Loucy (cell line): ENCODE results near the gene LTBP1.

Source experiments
- H2AFZ ChIP-seq: fragments of 200-600 bp; sonication (generic); 2 replicates; pipeline ENCODE4 v1.6.0; 2016; ENCODE audit warnings: antibody characterized with exemption, mild to moderate bottlenecking, low read length, moderate library complexity
- H3F3A ChIP-seq: fragments of 200-600 bp; 2 replicates; pipeline ENCODE4 v1.6.0; 2016; ENCODE audit warnings: antibody characterized with exemption, low read depth, mild to moderate bottlenecking
- H3K27me3 ChIP-seq: fragments of 200-600 bp; sonication (generic); 2 replicates; pipeline ENCODE4 v1.6.1; 2014; ENCODE audit warnings: low read length, mild to moderate bottlenecking; ENCODE audit not compliant: insufficient read depth, poor library complexity, severe bottlenecking
- H3K36me3 ChIP-seq: fragments of 200-600 bp; sonication (generic); 2 replicates; pipeline ENCODE4 v1.6.1; 2016; ENCODE audit warnings: low read length; ENCODE audit not compliant: insufficient read depth
- H3K4me1 ChIP-seq: fragments of 200-600 bp; sonication (generic); 2 replicates; pipeline ENCODE4 v1.5.1; 2014; ENCODE audit warnings: low read length, mild to moderate bottlenecking; ENCODE audit not compliant: insufficient read depth, poor library complexity, severe bottlenecking
- H3K4me2 ChIP-seq: fragments of 200-600 bp; sonication (generic); 2 replicates; pipeline ENCODE4 v1.6.0; 2014; ENCODE audit warnings: antibody characterized with exemption, low read length, low read depth, mild to moderate bottlenecking; ENCODE audit not compliant: poor library complexity, severe bottlenecking
- H3K4me3 ChIP-seq: fragments of 200-600 bp; sonication (generic); 2 replicates; pipeline ENCODE4 v1.5.1; 2014; ENCODE audit warnings: low read length, mild to moderate bottlenecking, mixed read lengths; ENCODE audit not compliant: poor library complexity, severe bottlenecking
- H3K79me2 ChIP-seq: fragments of 200-600 bp; sonication (generic); 2 replicates; pipeline ENCODE4 v1.6.1; 2014; ENCODE audit warnings: low read length; ENCODE audit not compliant: insufficient read depth
- H3K9ac ChIP-seq: fragments of 200-600 bp; sonication (generic); 2 replicates; pipeline ENCODE4 v1.6.0; 2014; ENCODE audit warnings: mild to moderate bottlenecking, low read depth, low read length, moderate library complexity; ENCODE audit not compliant: poor library complexity, severe bottlenecking
- H3K9me2 ChIP-seq: fragments of 200-600 bp; sonication (generic); replicated peaks from 2 replicates; pipeline ENCODE4 v1.6.1; 2016; ENCODE audit warnings: low read depth, low read length, mixed read lengths
- H3K9me3 ChIP-seq: fragments of 200-600 bp; sonication (generic); 2 replicates; pipeline ENCODE4 v1.6.1; 2014; ENCODE audit warnings: mild to moderate bottlenecking, antibody characterized with exemption, low read length, low read depth; ENCODE audit not compliant: insufficient read depth
- H4K20me1 ChIP-seq: fragments of 200-600 bp; sonication (generic); 2 replicates; pipeline ENCODE4 v1.6.0; 2014; ENCODE audit warnings: antibody characterized with exemption, low read length, mild to moderate bottlenecking; ENCODE audit not compliant: insufficient read depth, poor library complexity, severe bottlenecking
- CTCF ChIP-seq: fragments of 200-600 bp; sonication (generic); conservative IDR thresholded peaks from 2 replicates; pipeline ENCODE4 v1.5.1; 2014; ENCODE audit warnings: mild to moderate bottlenecking, antibody characterized with exemption, low read length
- EZH2phosphoT487 ChIP-seq: fragments of 200-600 bp; IDR thresholded peaks from 2 replicates; pipeline ENCODE4 v1.6.1; 2018; ENCODE audit warnings: antibody characterized with exemption, mild to moderate bottlenecking, moderate library complexity, borderline replicate concordance

The LTBP1 gene

GRCh38 chr2:33024758-33025157 lies 78.0 kb downstream of the LTBP1 start:
- H3K4me2 ChIP-seq = no peak overlapping the region
- no peaks in the 10 kb centered on the region for H3K4me1 ChIP-seq
- no peak overlapping the region for H3K4me3 ChIP-seq
- no peaks in the 10 kb centered on the region for H3K9me2 ChIP-seq
- H3F3A ChIP-seq = no peaks in the 10 kb centered on the region
- H3K36me3 ChIP-seq = no peaks in the 10 kb centered on the region
- H3K9ac ChIP-seq = no peak overlapping the region
- H3K27me3 ChIP-seq = no peaks in the 10 kb centered on the region
- TF ChIP-seq EZH2phosphoT487 (no peak), CTCF (no peak)
- H3K79me2 ChIP-seq = no peaks in the 10 kb centered on the region
- no peak overlapping the region for H2AFZ ChIP-seq
- H3K9me3 ChIP-seq = no peaks in the 10 kb centered on the region
- no peaks in the 10 kb centered on the region for H4K20me1 ChIP-seq

GRCh38 chr2:33029459-33029858 lies 82.7 kb downstream of the LTBP1 start:
- TF ChIP-seq CTCF (no peak), EZH2phosphoT487 (no peak)
- H3K9me3 ChIP-seq = no peaks in the 10 kb centered on the region

GRCh38 chr2:33029926-33030325 lies 83.2 kb downstream of the LTBP1 start:
- H3K27me3 ChIP-seq = no peaks in the 10 kb centered on the region
- H3K4me3 ChIP-seq = no peak overlapping the region
- H4K20me1 ChIP-seq = no peaks in the 10 kb centered on the region
- H2AFZ ChIP-seq = no peak overlapping the region
- no peak for TF ChIP-seq CTCF
- no peak for TF ChIP-seq EZH2phosphoT487
- H3K4me1 ChIP-seq = no peaks in the 10 kb centered on the region
- H3K9me3 ChIP-seq = no peaks in the 10 kb centered on the region
- H3K36me3 ChIP-seq = no peaks in the 10 kb centered on the region
- H3K4me2 ChIP-seq = no peak overlapping the region
- H3F3A ChIP-seq = no peaks in the 10 kb centered on the region
- no peaks in the 10 kb centered on the region for H3K9me2 ChIP-seq
- no peaks in the 10 kb centered on the region for H3K79me2 ChIP-seq
- no peak overlapping the region for H3K9ac ChIP-seq

More at GRCh38 chr2:33029459-33029858, 82.7 kb downstream of the LTBP1 start:
- no peak overlapping the region for H3K4me3 ChIP-seq
- no peaks in the 10 kb centered on the region for H3K36me3 ChIP-seq
- no peak overlapping the region for H3K9ac ChIP-seq
- no peaks in the 10 kb centered on the region for H3K9me2 ChIP-seq
- no peak overlapping the region for H2AFZ ChIP-seq
- no peaks in the 10 kb centered on the region for H3K79me2 ChIP-seq
- no peaks in the 10 kb centered on the region for H3K27me3 ChIP-seq
- H3K4me2 ChIP-seq = no peak overlapping the region
- no peaks in the 10 kb centered on the region for H3F3A ChIP-seq
- H3K4me1 ChIP-seq = no peaks in the 10 kb centered on the region
- H4K20me1 ChIP-seq = no peaks in the 10 kb centered on the region
